Panc1 (cell line): ENCODE results near the gene ZNF117. TPM values are rescaled to one million over a fixed set of nuclear protein-coding genes. Genes with fewer than 3 reads are reported as not detected.

Source experiments
- ATAC-seq: fragments of 200-7000 bp; cut with Tn5 transposase; 2 replicates; pipeline ENCODE4 v1.9.1; 2020; ENCODE audit warnings: mild to moderate bottlenecking, moderate library complexity
- BruUV-seq: library from RNA; stranded (reverse); fragments of 400-500 nt; replicated peaks from 2 replicates; lab custom pipeline; 2021; lab: Mats Ljungman, UMichigan
- CTCF ChIA-PET: fragments of 300-600 bp; sonication (Branson Sonifier 250); formaldehyde crosslinking; loops from one replicate; lab custom pipeline; 2022; ENCODE audit warnings: antibody characterized with exemption; lab: Charles Lee
- POLR2A ChIA-PET: fragments of 300-600 bp; sonication (Branson Sonifier 250); formaldehyde crosslinking; loops from one replicate; lab custom pipeline; 2022; ENCODE audit warnings: antibody characterized with exemption; lab: Charles Lee
- DNase-seq: peaks from one replicate; pipeline ENCODE4 v3.0.0-alpha.2; 2010; ENCODE audit warnings: low read depth, low spot score
- H3K27ac ChIP-seq: 2 replicates; pipeline ENCODE4 v1.5.1; 2011; ENCODE audit warnings: mild to moderate bottlenecking, low read length, inconsistent platforms
- H3K27me3 ChIP-seq: fragments of 200-500 bp; sonication (Bioruptor generic); 2 replicates; pipeline ENCODE4 v1.6.0; 2014; ENCODE audit warnings: low read length, inconsistent platforms; ENCODE audit not compliant: control insufficient read depth, insufficient read depth
- H3K36me3 ChIP-seq: fragments of 200-500 bp; sonication (Bioruptor generic); 2 replicates; pipeline ENCODE4 v1.5.1; 2014; ENCODE audit warnings: inconsistent platforms, mild to moderate bottlenecking, low read length, moderate library complexity; ENCODE audit not compliant: control insufficient read depth, insufficient read depth
- H3K4me1 ChIP-seq: 2 replicates; pipeline ENCODE4 v1.5.1; 2011; ENCODE audit warnings: inconsistent platforms, mild to moderate bottlenecking, low read length, moderate library complexity; ENCODE audit not compliant: control insufficient read depth, insufficient read depth
- H3K4me3 ChIP-seq, 2 experiments: 2 replicates each; pipeline ENCODE4 v1.5.1; 2011 to 2012; ENCODE audit warnings: low read depth in 2 of 2, low read length in 2 of 2, mild to moderate bottlenecking in 2 of 2, inconsistent platforms in 1 of 2, moderate library complexity in 1 of 2
- H3K9me3 ChIP-seq: fragments of 200-500 bp; sonication (Bioruptor generic); 2 replicates; pipeline ENCODE4 v1.5.1; 2014; ENCODE audit warnings: low read depth, mild to moderate bottlenecking, inconsistent platforms, low read length, moderate library complexity; ENCODE audit not compliant: control insufficient read depth, insufficient read depth
- POLR2AphosphoS5 ChIP-seq: IDR thresholded peaks from 2 replicates; pipeline ENCODE4 v1.6.1; 2012; ENCODE audit warnings: mild to moderate bottlenecking, low read depth, low read length, moderate library complexity
- SIN3A ChIP-seq: IDR thresholded peaks from 2 replicates; pipeline ENCODE4 v1.6.1; 2012; ENCODE audit warnings: low read depth, mild to moderate bottlenecking, low read length, moderate library complexity, borderline replicate concordance; ENCODE audit not compliant: insufficient read depth
- TCF7L2 ChIP-seq: IDR thresholded peaks from 2 replicates; pipeline ENCODE4 v1.6.1; 2011; ENCODE audit warnings: mild to moderate bottlenecking, low read depth, low read length, inconsistent platforms
- in situ Hi-C: cut with HindIII; loops from 2 replicates; pipeline ENCODE4 v1.10.0; 2016; ENCODE audit warnings: low sequenced_read_pairs, low pct_unique_long_range_greater_than_20kb
- intact Hi-C: fragments of 100-400 bp; cut with micrococcal nuclease; formaldehyde crosslinking; loops from one replicate; pipeline ENCODE4 v1.10.0; 2022; ENCODE audit not compliant: unreplicated experiment
- total RNA-seq: library from RNA; stranded (reverse); gene quantifications from one replicate; pipeline ENCODE4 v1.2.1, GENCODE V29; 2021; ENCODE audit not compliant: unreplicated experiment
- TF ChIP-seq, protein P1 (sequence below), 2 experiments: IDR thresholded peaks; 2 replicates each; pipeline ENCODE4 v1.6.1; 2011 to 2012; ENCODE audit warnings: low read depth in 2 of 2, control low read depth in 1 of 2, low read length in 1 of 2, mild to moderate bottlenecking in 1 of 2, moderate library complexity in 1 of 2; ENCODE audit not compliant: insufficient read depth in 1 of 2
- TF ChIP-seq, protein P2 (sequence below): fragments of 450-650 bp; IDR thresholded peaks from 2 replicates; pipeline ENCODE4 v1.5.1; 2017; ENCODE audit warnings: mild to moderate bottlenecking

ZNF117 gene
- total RNA-seq, 1 experiment from 2014 or later: 8.0 TPM

DNA sequence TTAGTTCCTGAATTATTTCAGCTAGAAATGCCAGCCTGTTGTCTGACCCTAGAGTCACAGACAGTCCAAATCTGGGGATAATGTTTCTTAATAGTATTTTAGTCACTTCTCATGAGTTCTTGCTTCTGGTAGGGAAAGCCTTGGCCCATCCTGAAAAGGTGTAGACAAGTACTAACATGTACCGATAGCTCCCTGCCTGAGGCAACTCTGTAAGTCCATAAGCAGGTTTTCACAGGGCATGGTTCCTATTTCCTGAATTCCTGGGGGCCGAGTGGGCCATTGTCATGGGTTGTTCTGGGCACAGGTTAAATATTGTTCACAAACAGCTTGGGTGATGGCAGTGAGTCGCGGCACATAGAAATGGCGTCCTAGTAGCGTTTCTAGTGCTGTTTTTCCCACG lies 3.1 kb upstream of the ZNF117 start:
- DNase-seq (no peak), ATAC-seq (no peak)
- in situ Hi-C loops: no loop called here
- intact Hi-C loops: no loop called here
- ChIA-PET POLR2A (no interaction called here), CTCF (no interaction called here)
- no peaks in the 10 kb centered on the region for H3K36me3 ChIP-seq
- TF ChIP-seq POLR2AphosphoS5 (no peak), SIN3A (no peak), TCF7L2 (no peak)
- TF ChIP-seq, protein P1, sequence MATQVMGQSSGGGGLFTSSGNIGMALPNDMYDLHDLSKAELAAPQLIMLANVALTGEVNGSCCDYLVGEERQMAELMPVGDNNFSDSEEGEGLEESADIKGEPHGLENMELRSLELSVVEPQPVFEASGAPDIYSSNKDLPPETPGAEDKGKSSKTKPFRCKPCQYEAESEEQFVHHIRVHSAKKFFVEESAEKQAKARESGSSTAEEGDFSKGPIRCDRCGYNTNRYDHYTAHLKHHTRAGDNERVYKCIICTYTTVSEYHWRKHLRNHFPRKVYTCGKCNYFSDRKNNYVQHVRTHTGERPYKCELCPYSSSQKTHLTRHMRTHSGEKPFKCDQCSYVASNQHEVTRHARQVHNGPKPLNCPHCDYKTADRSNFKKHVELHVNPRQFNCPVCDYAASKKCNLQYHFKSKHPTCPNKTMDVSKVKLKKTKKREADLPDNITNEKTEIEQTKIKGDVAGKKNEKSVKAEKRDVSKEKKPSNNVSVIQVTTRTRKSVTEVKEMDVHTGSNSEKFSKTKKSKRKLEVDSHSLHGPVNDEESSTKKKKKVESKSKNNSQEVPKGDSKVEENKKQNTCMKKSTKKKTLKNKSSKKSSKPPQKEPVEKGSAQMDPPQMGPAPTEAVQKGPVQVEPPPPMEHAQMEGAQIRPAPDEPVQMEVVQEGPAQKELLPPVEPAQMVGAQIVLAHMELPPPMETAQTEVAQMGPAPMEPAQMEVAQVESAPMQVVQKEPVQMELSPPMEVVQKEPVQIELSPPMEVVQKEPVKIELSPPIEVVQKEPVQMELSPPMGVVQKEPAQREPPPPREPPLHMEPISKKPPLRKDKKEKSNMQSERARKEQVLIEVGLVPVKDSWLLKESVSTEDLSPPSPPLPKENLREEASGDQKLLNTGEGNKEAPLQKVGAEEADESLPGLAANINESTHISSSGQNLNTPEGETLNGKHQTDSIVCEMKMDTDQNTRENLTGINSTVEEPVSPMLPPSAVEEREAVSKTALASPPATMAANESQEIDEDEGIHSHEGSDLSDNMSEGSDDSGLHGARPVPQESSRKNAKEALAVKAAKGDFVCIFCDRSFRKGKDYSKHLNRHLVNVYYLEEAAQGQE (IDR thresholded peaks at IDR 0.05; ENCODE audit: insufficient read depth in 1 of 2, low read depth in 2 of 2, low read length in 1 of 2): no peak
- TF ChIP-seq, protein P2, sequence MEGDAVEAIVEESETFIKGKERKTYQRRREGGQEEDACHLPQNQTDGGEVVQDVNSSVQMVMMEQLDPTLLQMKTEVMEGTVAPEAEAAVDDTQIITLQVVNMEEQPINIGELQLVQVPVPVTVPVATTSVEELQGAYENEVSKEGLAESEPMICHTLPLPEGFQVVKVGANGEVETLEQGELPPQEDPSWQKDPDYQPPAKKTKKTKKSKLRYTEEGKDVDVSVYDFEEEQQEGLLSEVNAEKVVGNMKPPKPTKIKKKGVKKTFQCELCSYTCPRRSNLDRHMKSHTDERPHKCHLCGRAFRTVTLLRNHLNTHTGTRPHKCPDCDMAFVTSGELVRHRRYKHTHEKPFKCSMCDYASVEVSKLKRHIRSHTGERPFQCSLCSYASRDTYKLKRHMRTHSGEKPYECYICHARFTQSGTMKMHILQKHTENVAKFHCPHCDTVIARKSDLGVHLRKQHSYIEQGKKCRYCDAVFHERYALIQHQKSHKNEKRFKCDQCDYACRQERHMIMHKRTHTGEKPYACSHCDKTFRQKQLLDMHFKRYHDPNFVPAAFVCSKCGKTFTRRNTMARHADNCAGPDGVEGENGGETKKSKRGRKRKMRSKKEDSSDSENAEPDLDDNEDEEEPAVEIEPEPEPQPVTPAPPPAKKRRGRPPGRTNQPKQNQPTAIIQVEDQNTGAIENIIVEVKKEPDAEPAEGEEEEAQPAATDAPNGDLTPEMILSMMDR: no peak
- BruUV-seq: no TSS peak
- no peak overlapping the region for H3K4me3 ChIP-seq
- no peaks in the 10 kb centered on the region for H3K27me3 ChIP-seq
- H3K4me1 ChIP-seq: no peaks in the 10 kb centered on the region
- H3K9me3 ChIP-seq: peaks cover 20% of the 10 kb centered on the region
- H3K27ac ChIP-seq: no peak overlapping the region

DNA sequence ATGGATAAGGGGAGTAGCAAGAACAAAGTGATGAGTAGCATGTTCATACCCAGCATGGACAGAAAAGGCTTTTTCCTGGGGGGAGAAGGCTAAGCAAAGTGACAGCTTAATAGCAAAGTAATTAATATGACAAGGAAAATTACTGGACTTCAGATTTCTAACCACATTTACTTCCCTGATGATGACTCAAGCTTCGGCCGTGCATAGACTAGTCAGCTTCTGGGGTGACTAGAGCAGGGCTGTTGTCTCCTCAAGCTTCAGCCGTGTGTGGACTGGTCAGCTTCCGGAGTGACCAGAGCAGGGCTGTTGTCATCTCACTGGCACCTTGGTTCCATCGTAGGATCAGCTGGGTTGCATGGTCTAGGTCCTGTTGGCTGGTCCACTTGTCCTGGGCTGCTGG lies 2.1 kb upstream of the ZNF117 start:
- intact Hi-C loops (no loop called here), in situ Hi-C loops (no loop called here)
- TF ChIP-seq, protein P1 (IDR thresholded peaks at IDR 0.05; ENCODE audit: insufficient read depth in 1 of 2, low read depth in 2 of 2, low read length in 1 of 2): no peak
- TF ChIP-seq TCF7L2: no peak
- TF ChIP-seq SIN3A: no peak
- TF ChIP-seq, protein P2: no peak
- TF ChIP-seq POLR2AphosphoS5: no peak
- BruUV-seq: no TSS peak
- no peak overlapping the region for H3K4me3 ChIP-seq
- ATAC-seq (no peak), DNase-seq (no peak)
- ChIA-PET CTCF (no interaction called here), POLR2A (no interaction called here)
- no peak overlapping the region for H3K27ac ChIP-seq
- H3K27me3 ChIP-seq: no peaks in the 10 kb centered on the region
- no peaks in the 10 kb centered on the region for H3K4me1 ChIP-seq
- peaks cover 21% of the 10 kb centered on the region for H3K9me3 ChIP-seq
- H3K36me3 ChIP-seq: no peaks in the 10 kb centered on the region
